Activated CD8-positive, alpha-beta memory T cell treated with anti-CD3 and anti-CD28 coated beads, Interleukin-2, amount 10 ng/mL, durations not matched to agents 7 days and 5 days (primary cell): ENCODE data around the gene RASGEF1C. TPM values are rescaled to one million over a fixed set of nuclear protein-coding genes. Genes with fewer than 3 reads are reported as not detected.

Source experiments
- ATAC-seq: fragments of 150-1000 bp; cut with Tn5 transposase; one replicate; pipeline ENCODE4 v1.10.0; 2021; ENCODE audit warnings: moderate library complexity
- CTCF ChIA-PET: fragments of 350-600 bp; sonication (Branson Sonifier 250); formaldehyde crosslinking; loops from one replicate; lab custom pipeline; 2021; ENCODE audit warnings: antibody characterized with exemption; lab: Charles Lee
- DNase-seq: peaks from one replicate; pipeline ENCODE4 v3.0.0-alpha.2; 2020
- H3K27ac Mint-ChIP-seq: one replicate; pipeline ENCODE4 v1.8.0; 2021; ENCODE audit warnings: mild to moderate bottlenecking, mixed read lengths
- H3K27me3 Mint-ChIP-seq: one replicate; pipeline ENCODE4 v1.8.0; 2021; ENCODE audit warnings: mixed read lengths
- H3K36me3 Mint-ChIP-seq: one replicate; pipeline ENCODE4 v1.8.0; 2021; ENCODE audit warnings: mild to moderate bottlenecking, mixed read lengths
- H3K4me1 Mint-ChIP-seq: one replicate; pipeline ENCODE4 v1.8.0; 2021; ENCODE audit warnings: mixed read lengths
- H3K4me3 Mint-ChIP-seq: one replicate; pipeline ENCODE4 v1.8.0; 2021; ENCODE audit warnings: mild to moderate bottlenecking, moderate library complexity, mixed read lengths
- H3K9me3 Mint-ChIP-seq: one replicate; pipeline ENCODE4 v1.8.0; 2022; ENCODE audit warnings: low read depth, mixed read lengths
- total RNA-seq, 2 experiments: library from RNA; stranded (reverse); gene quantifications; one replicate each; pipeline ENCODE4 v1.2.3, GENCODE V29; 2021

Gene RASGEF1C
- total RNA-seq, 2 experiments from 2014 or later = not detected

DNA sequence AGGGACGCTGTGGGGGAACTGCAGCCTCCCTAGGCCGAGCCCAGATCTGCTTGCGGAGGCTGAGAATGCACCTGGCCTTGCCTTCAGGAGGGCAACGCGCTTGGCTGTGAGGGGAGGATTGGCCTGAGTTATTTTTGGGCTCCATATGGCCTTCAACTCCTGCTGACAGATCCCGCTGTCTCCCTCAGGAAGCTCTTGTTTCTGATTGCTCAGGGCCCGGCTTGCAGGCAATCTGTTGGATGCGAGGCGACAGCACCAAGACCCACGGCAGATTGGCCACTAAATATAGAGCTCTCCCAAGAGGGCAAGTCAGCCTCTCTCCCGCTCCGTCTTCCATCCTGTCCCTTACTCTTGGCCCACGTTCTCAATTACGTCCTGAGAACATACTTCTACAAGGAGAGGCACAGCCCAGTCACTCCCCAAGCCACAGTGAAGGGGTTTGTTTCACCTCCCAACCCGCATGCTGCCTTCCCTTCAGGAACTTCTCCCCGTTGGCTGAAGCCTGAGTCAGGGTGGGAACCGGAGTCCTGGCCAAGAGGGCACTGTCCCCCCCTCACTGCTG, 53.6 kb downstream of the RASGEF1C start:
- H3K27ac Mint-ChIP-seq = no peak overlapping the region
- CTCF ChIA-PET = no interaction called here
- H3K27me3 Mint-ChIP-seq = peaks cover 12% of the 10 kb centered on the region
- H3K36me3 Mint-ChIP-seq = no peaks in the 10 kb centered on the region
- DNase-seq (peak; percentile 23), ATAC-seq (no peak)
- no peak overlapping the region for H3K4me3 Mint-ChIP-seq
- no peaks in the 10 kb centered on the region for H3K9me3 Mint-ChIP-seq
- H3K4me1 Mint-ChIP-seq = no peaks in the 10 kb centered on the region

DNA sequence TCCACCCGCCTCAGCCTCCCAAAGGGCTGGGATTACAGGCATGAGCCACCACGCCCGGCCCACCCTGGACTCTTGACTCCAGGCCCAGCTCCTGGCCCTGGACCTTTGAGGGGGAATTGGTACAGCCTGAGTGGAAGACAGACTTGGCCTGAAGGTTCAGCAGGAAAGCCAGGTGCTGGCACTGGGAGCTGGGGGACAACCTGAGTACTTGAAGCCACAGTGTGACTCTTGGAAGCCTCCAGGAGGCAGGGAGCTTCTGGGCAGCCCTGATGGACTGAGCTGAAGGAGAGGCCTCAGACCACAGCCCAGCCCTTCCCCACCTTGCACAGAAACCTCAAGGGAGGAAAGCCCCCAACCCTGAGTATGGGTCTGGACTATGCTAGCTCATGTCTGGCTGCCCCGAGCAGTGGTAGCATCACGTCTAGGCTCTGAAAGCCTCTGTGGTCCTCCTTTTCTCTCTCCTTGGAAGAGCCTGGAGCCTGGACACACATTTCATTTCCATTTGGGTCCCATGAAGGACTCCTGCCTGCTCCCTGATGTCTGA, 54.1 kb downstream of the RASGEF1C start:
- no peak for ATAC-seq
- H3K4me1 Mint-ChIP-seq = no peaks in the 10 kb centered on the region
- H3K36me3 Mint-ChIP-seq = no peaks in the 10 kb centered on the region
- no peak overlapping the region for H3K4me3 Mint-ChIP-seq
- no peak for DNase-seq
- no peak overlapping the region for H3K27ac Mint-ChIP-seq
- peaks cover 12% of the 10 kb centered on the region for H3K27me3 Mint-ChIP-seq
- H3K9me3 Mint-ChIP-seq = no peaks in the 10 kb centered on the region
- CTCF ChIA-PET = no interaction called here

DNA sequence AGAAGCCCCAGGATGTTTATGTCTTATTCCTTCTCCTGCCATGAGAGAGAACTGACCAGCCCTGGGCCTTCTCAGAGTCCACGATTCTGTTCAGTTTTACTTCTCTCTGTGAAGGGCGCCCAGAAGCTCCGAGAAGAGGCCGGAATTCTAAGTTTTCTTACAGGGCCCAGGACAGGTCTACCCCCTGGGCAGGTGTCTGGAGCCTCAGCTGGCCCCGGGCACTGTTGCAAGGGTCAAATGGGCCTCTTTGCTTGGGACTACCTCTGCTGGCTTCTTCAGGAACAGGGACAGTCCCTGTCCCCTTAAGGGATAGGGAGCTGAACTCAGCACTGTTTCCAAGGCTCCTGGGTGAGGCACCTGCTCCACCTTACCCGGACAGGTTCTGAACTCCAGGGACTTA, 55.0 kb downstream of the RASGEF1C start:
- H3K9me3 Mint-ChIP-seq = no peaks in the 10 kb centered on the region
- peaks cover 12% of the 10 kb centered on the region for H3K27me3 Mint-ChIP-seq
- ATAC-seq = no peak

DNA sequence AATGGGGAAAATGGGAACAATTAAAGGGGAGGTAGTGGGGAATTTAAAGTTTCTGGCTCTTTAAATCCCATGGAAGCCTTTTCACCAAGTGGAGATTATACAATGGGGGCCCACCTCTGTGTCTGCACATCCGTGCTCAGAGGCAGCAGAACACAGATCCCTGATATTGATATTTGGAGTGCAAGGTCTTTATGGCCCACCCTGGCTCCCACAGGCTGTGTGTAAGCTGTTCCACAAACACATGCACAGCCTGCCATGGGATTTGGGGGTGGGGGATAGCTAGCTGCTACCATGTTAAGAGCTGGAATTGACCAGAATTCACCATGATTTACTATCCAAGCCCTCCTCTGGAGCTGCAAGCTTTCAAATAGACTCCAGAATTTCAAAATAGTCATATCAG, 55.9 kb downstream of the RASGEF1C start:
- H3K4me1 Mint-ChIP-seq = no peaks in the 10 kb centered on the region
- H3K36me3 Mint-ChIP-seq = no peaks in the 10 kb centered on the region
- ATAC-seq (no peak), DNase-seq (no peak)
- H3K27ac Mint-ChIP-seq = no peak overlapping the region
- H3K27me3 Mint-ChIP-seq = peaks cover 5% of the 10 kb centered on the region
- CTCF ChIA-PET = no interaction called here
- no peak overlapping the region for H3K4me3 Mint-ChIP-seq
- H3K9me3 Mint-ChIP-seq = no peaks in the 10 kb centered on the region

More for the DNA sequence above, 55.0 kb downstream of the RASGEF1C start:
- no peak for DNase-seq
- Mint-ChIP-seq H3K27ac (no peak overlapping the region), H3K36me3 (no peaks in the 10 kb centered on the region), H3K4me3 (no peak overlapping the region), H3K4me1 (no peaks in the 10 kb centered on the region)
- CTCF ChIA-PET = no interaction called here

- CTCF ChIA-PET = no interaction called here
- H3K4me3 Mint-ChIP-seq = no peak overlapping the region
- H3K27me3 Mint-ChIP-seq = peaks cover 16% of the 10 kb centered on the region
- DNase-seq (peak; percentile 21), ATAC-seq (no peak)
- H3K4me1 Mint-ChIP-seq = no peaks in the 10 kb centered on the region
- H3K9me3 Mint-ChIP-seq = peaks cover 5% of the 10 kb centered on the region
- no peaks in the 10 kb centered on the region for H3K36me3 Mint-ChIP-seq
- no peak overlapping the region for H3K27ac Mint-ChIP-seq
These were observed 65.2 kb downstream of the RASGEF1C start for GRCh38 chr5:180143656-180144364.

GRCh38 chr5:180142824-180143610, 66.0 kb downstream of the RASGEF1C start:
- H3K4me1 Mint-ChIP-seq = no peaks in the 10 kb centered on the region
- H3K36me3 Mint-ChIP-seq = no peaks in the 10 kb centered on the region
- no peak for ATAC-seq
- DNase-seq = peak; percentile 23
- H3K27ac Mint-ChIP-seq = no peak overlapping the region
- H3K27me3 Mint-ChIP-seq = peaks cover 16% of the 10 kb centered on the region
- CTCF ChIA-PET = no interaction called here
- no peak overlapping the region for H3K4me3 Mint-ChIP-seq
- H3K9me3 Mint-ChIP-seq = peaks cover 5% of the 10 kb centered on the region

DNA sequence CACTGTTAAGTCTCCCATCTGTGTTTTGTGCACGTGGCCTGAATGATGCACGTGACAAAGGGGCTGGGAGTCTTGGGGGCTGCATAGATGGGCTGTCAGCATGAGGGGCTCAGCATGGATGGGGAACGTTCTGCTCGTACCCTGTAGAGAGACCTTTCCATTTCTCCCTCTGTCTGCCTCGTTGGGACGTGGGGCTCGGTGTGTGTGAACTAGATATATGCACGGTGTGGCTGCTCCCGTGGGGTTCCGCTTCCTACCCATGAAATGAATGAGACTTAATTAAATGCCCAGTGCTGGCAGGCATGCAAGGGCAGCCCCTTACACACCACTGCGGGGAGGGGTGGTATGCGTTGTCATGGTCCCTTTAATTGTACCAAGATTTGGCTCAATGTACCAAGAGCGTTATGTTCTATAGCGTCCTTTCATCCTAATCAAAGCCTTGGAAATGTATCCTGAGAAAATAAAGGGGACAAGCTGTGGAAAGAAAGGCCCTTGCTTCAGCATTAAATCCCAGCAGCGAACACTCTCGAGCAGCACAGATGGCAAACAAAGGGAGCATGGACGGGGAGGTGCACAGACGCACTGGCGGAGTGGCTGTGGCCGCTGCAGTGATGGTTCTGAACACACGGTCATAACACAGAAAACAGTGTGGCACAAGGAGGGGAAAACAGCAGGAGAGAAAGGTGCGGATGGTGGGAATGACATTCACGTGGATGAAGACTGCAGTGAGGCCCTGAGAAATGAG, 66.8 kb downstream of the RASGEF1C start:
- H3K27me3 Mint-ChIP-seq = peaks cover 11% of the 10 kb centered on the region
- H3K4me1 Mint-ChIP-seq = no peaks in the 10 kb centered on the region
- no peaks in the 10 kb centered on the region for H3K36me3 Mint-ChIP-seq
- CTCF ChIA-PET = interaction anchor here (0.7 kb wide), 1 partner anchor 1073 kb away, joined by 3 read pairs; no protein-coding TSS in a partner anchor
- DNase-seq (peak; percentile 35), ATAC-seq (no peak)
- H3K27ac Mint-ChIP-seq = no peak overlapping the region
- peaks cover 5% of the 10 kb centered on the region for H3K9me3 Mint-ChIP-seq
- no peak overlapping the region for H3K4me3 Mint-ChIP-seq

DNA sequence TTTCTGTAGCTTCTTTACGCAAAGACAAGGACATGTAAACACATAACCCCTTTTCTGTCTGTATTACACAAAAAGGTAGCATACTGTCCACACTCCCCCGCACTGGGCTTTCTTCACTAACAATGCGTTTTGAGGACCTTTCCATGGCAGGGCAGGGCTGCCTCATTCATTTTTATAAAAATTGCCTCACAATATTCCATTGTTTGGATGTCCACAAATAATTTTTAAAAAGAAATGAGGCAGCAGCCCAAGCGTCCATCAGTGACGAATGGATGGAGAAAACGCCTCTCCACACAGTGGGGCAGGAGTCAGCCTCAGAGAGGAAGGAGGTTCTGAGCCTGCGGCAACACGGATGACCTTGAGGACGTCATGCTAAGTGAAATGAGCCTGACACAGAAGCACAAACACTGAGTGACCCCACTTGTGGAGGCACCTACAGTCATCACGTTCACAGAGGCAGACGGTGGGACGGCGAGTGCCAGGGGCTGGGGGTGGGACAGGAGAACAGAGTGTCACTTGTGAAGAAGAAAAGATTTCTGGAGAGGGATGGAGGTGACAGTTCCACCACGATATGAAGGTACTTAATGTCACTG, 67.8 kb downstream of the RASGEF1C start:
- CTCF ChIA-PET = interaction anchor here (0.7 kb wide), 1 partner anchor 1072 kb away, joined by 3 read pairs; no protein-coding TSS in a partner anchor
- Mint-ChIP-seq H3K36me3 (no peaks in the 10 kb centered on the region), H3K4me1 (no peaks in the 10 kb centered on the region), H3K9me3 (no peaks in the 10 kb centered on the region), H3K27ac (no peak overlapping the region), H3K4me3 (no peak overlapping the region), H3K27me3 (peaks cover 4% of the 10 kb centered on the region)
- DNase-seq (peak; percentile 35), ATAC-seq (no peak)

- no peak overlapping the region for H3K27ac Mint-ChIP-seq
- CTCF ChIA-PET = no interaction called here
- peak; percentile 29 for DNase-seq
- peaks cover under 1% of the 10 kb centered on the region for H3K4me1 Mint-ChIP-seq
- H3K4me3 Mint-ChIP-seq = no peak overlapping the region
- ATAC-seq = no peak
- no peaks in the 10 kb centered on the region for H3K27me3 Mint-ChIP-seq
- no peaks in the 10 kb centered on the region for H3K9me3 Mint-ChIP-seq
- H3K36me3 Mint-ChIP-seq = no peaks in the 10 kb centered on the region
These were observed 68.4 kb downstream of the RASGEF1C start for GRCh38 chr5:180140571-180140970.

- no peaks in the 10 kb centered on the region for H3K9me3 Mint-ChIP-seq
- no peaks in the 10 kb centered on the region for H3K27me3 Mint-ChIP-seq
- no peaks in the 10 kb centered on the region for H3K36me3 Mint-ChIP-seq
- H3K27ac Mint-ChIP-seq = no peak overlapping the region
- H3K4me1 Mint-ChIP-seq = peaks cover 5% of the 10 kb centered on the region
- CTCF ChIA-PET = no interaction called here
- no peak overlapping the region for H3K4me3 Mint-ChIP-seq
- DNase-seq (peak; percentile 37), ATAC-seq (no peak)
These were observed 68.9 kb downstream of the RASGEF1C start for GRCh38 chr5:180140079-180140554.

GRCh38 chr5:180139731-180140055, 69.3 kb downstream of the RASGEF1C start:
- Mint-ChIP-seq H3K27ac (no peak overlapping the region), H3K36me3 (no peaks in the 10 kb centered on the region), H3K4me1 (peaks cover 9% of the 10 kb centered on the region), H3K4me3 (no peak overlapping the region), H3K27me3 (no peaks in the 10 kb centered on the region), H3K9me3 (no peaks in the 10 kb centered on the region)
- CTCF ChIA-PET = no interaction called here
- DNase-seq = peak; percentile 26
- no peak for ATAC-seq

DNA sequence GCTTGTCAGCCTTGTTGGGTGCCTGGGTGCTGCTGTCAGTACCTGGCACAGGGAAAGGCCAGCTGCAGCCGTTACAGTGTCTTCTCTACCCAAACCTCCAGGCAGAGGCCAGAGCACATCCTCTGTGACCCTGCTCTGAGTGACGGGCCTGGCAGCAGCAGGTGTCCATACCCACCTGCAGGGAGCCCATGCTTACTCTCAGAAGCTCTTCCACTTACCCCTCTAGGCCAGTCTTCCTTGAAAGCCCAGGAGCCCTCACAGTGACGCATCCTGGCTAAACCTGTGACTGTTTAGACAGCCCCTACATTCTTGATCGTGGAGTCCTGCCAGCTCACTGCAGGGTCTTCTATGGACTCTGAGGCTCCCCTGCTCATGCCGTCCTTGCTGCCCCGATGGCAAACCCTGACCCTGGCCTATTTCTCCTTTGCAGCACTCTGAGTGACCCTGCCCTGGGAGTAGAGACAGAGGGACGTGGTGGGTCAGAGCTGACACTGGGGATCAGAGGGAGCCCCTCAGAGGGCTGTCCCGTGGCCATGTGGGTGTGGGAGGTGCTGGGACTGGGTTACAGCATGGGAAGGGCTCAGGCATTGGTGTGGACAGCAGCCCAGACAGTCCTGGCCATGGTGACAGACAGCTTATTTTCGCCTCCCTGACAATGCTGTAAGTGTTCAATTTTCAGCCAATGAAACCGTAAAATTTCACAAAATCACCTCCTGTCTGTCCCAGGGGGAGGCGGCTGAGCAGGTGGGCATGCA, 69.9 kb downstream of the RASGEF1C start:
- no peak for ATAC-seq
- Mint-ChIP-seq H3K27ac (no peak overlapping the region), H3K27me3 (no peaks in the 10 kb centered on the region), H3K4me1 (peaks cover 9% of the 10 kb centered on the region), H3K4me3 (no peak overlapping the region), H3K9me3 (no peaks in the 10 kb centered on the region), H3K36me3 (no peaks in the 10 kb centered on the region)
- CTCF ChIA-PET = no interaction called here
- DNase-seq = peak; percentile 37
